K562 (cell line): ENCODE measurements around the gene ITGAV.

ENCODE experiments used
- ARID1B ChIP-seq: fragments of 450-650 bp; IDR thresholded peaks from 2 replicates; pipeline ENCODE4 v1.6.1; 2016; ENCODE audit warnings: antibody characterized with exemption, mild to moderate bottlenecking, inconsistent platforms
- ARID3A ChIP-seq: IDR thresholded peaks from 2 replicates; pipeline ENCODE4 v1.6.1; 2012; ENCODE audit warnings: low read depth, low read length, improper control_type of control experiment, borderline replicate concordance
- EP300 ChIP-seq: IDR thresholded peaks from 2 replicates; pipeline ENCODE4 v1.6.1; 2012; ENCODE audit warnings: low read length, improper control_type of control experiment
- EZH2 ChIP-seq: IDR thresholded peaks from 2 replicates; pipeline ENCODE4 v1.6.1; 2012; ENCODE audit warnings: low read depth, mild to moderate bottlenecking, inconsistent platforms, low read length, borderline replicate concordance
- MAFK ChIP-seq: IDR thresholded peaks from 2 replicates; pipeline ENCODE4 v1.6.1; 2011; ENCODE audit warnings: low read length, improper control_type of control experiment
- POLR2A ChIP-seq: fragments of 450-650 bp; conservative IDR thresholded peaks from 2 replicates; pipeline ENCODE4 v1.6.1; 2016

- TF ChIP-seq ARID3A = no peak
- TF ChIP-seq ARID1B = no peak
- no peak for TF ChIP-seq EP300
- no peak for TF ChIP-seq POLR2A
- no peak for TF ChIP-seq EZH2
- no peak for TF ChIP-seq MAFK
These were observed 35.4 kb upstream of the ITGAV start for GRCh38 chr2:186554429-186554828.
